Measurements from ENCODE around the gene SURF1.
A peak's percentile ranks its signal among the peaks of the same experiment; 100 is the strongest.
"Not testable (repeated sequence)": the region's sequence is repeated elsewhere in the genome, so short reads cannot be mapped to it uniquely, and the experiment has no call there.

Gene SURF1

DNA sequence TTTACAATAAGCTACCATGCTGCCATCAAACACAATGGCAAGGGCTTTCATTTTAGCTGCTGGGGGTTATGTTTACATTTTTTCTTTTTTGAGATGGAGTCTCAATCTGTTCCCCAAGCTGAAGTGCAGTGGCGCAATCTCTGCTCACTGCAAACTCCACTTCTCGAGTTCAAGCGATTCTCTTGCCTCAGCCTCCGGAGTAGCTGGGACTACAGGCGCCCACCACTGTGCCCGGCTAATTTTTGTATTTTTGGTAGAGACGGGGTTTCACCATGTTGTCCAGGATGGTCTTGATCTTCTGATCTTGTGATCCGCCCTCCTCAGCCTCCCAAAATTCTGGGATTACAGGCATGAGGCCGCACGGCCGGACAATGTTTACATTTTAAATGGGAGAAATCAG is 21.4 kb downstream of the SURF1 start:
- H3K4me1 Mint-ChIP-seq = peaks cover 41% of the 10 kb centered on the region
- H3K9me3 Mint-ChIP-seq, H3K27me3 Mint-ChIP-seq, ATAC-seq, DNase-seq: not testable (repeated sequence)
- peak overlapping the region; percentile 95 for H3K4me3 Mint-ChIP-seq
- peaks cover 61% of the 10 kb centered on the region for H3K36me3 Mint-ChIP-seq (ENCODE audit: low read depth)
- peak overlapping the region; percentile 95 for H3K27ac Mint-ChIP-seq

- no peaks in the 10 kb centered on the region for H3K27me3 Mint-ChIP-seq
- peak overlapping the region; percentile 95 for H3K4me3 Mint-ChIP-seq
- peak overlapping the region; percentile 95 for H3K27ac Mint-ChIP-seq
- DNase-seq (no peak), ATAC-seq (no peak)
- H3K4me1 Mint-ChIP-seq = peaks cover 36% of the 10 kb centered on the region
- H3K36me3 Mint-ChIP-seq (ENCODE audit: low read depth) = peaks cover 57% of the 10 kb centered on the region
- H3K9me3 Mint-ChIP-seq = no peaks in the 10 kb centered on the region
Observed at GRCh38 chr9:133334161-133334560, 22.1 kb downstream of the SURF1 start.

DNA sequence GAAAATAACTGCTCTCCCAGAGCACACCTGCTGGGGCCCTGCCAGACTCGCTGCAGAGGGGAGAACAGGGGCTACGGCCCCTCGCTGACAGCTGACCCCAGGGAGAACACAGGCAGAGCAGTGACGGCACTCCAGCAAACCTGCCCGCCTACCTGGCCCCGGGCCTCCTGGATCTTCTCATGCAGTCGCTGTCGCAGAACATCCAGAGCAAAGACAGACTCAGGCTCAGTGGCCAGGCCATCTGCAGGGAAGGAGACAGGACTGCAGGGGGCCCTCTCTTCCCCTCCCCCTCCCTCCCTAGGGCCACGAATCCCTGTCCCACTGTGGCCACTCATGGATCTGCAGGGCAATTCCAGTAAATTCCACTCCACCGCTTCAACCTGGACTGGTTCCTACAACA is 22.7 kb downstream of the SURF1 start:
- Mint-ChIP-seq H3K9me3 (no peaks in the 10 kb centered on the region), H3K4me1 (peaks cover 36% of the 10 kb centered on the region), H3K36me3 (ENCODE audit: low read depth) (peaks cover 56% of the 10 kb centered on the region), H3K4me3 (peak overlapping the region; percentile 95), H3K27me3 (no peaks in the 10 kb centered on the region), H3K27ac (peak overlapping the region; percentile 95)
- DNase-seq (no peak), ATAC-seq (no peak)

DNA sequence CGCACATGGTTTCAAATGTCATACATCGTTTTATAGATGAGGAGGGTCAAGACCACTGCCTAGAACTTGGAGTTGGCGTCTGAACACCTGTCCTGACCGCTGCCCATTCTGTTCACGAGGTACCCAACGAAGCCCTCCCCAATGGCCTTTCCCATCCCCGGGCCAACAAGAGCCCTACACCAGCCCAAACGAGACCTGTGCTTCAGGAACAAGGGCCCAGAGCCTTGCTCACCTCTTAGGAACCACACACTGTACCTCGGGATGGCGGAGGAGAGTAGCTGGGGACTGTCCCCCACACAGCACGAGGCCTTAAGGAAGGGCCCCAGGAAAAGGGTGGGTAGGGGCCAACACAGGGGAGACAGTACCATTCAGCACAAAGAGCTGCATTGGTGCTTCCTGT is 23.3 kb downstream of the SURF1 start:
- H3K27ac Mint-ChIP-seq = no peak overlapping the region
- DNase-seq (no peak), ATAC-seq (no peak)
- H3K4me1 Mint-ChIP-seq = peaks cover 36% of the 10 kb centered on the region
- H3K9me3 Mint-ChIP-seq = no peaks in the 10 kb centered on the region
- no peaks in the 10 kb centered on the region for H3K27me3 Mint-ChIP-seq
- no peak overlapping the region for H3K4me3 Mint-ChIP-seq
- H3K36me3 Mint-ChIP-seq (ENCODE audit: low read depth) = peaks cover 55% of the 10 kb centered on the region

- H3K36me3 Mint-ChIP-seq (ENCODE audit: low read depth) = peaks cover 52% of the 10 kb centered on the region
- no peaks in the 10 kb centered on the region for H3K9me3 Mint-ChIP-seq
- H3K27ac Mint-ChIP-seq = no peak overlapping the region
- no peak for DNase-seq
- no peaks in the 10 kb centered on the region for H3K27me3 Mint-ChIP-seq
- H3K4me3 Mint-ChIP-seq = no peak overlapping the region
- peaks cover 34% of the 10 kb centered on the region for H3K4me1 Mint-ChIP-seq
- no peak for ATAC-seq
Observed at GRCh38 chr9:133332381-133332730, 23.9 kb downstream of the SURF1 start.

- peaks cover 29% of the 10 kb centered on the region for H3K4me1 Mint-ChIP-seq
- peaks cover 52% of the 10 kb centered on the region for H3K36me3 Mint-ChIP-seq (ENCODE audit: low read depth)
- H3K9me3 Mint-ChIP-seq = no peaks in the 10 kb centered on the region
- DNase-seq (no peak), ATAC-seq (no peak)
- no peak overlapping the region for H3K4me3 Mint-ChIP-seq
- H3K27ac Mint-ChIP-seq = no peak overlapping the region
- no peaks in the 10 kb centered on the region for H3K27me3 Mint-ChIP-seq
Observed at GRCh38 chr9:133331641-133332380, 24.5 kb downstream of the SURF1 start.

- Mint-ChIP-seq H3K27me3 (no peaks in the 10 kb centered on the region), H3K36me3 (ENCODE audit: low read depth) (peaks cover 47% of the 10 kb centered on the region), H3K27ac (peak overlapping the region; percentile 0), H3K9me3 (no peaks in the 10 kb centered on the region), H3K4me3 (no peak overlapping the region), H3K4me1 (peaks cover 23% of the 10 kb centered on the region)
- DNase-seq = no peak
- no peak for ATAC-seq
Observed at GRCh38 chr9:133331221-133331620, 25.1 kb downstream of the SURF1 start.

GRCh38 chr9:133329306-133330156 is 26.8 kb downstream of the SURF1 start:
- H3K4me3 Mint-ChIP-seq, ATAC-seq, DNase-seq, H3K27ac Mint-ChIP-seq, H3K27me3 Mint-ChIP-seq, H3K9me3 Mint-ChIP-seq: not testable (repeated sequence)
- peaks cover 35% of the 10 kb centered on the region for H3K36me3 Mint-ChIP-seq (ENCODE audit: low read depth)
- peaks cover 15% of the 10 kb centered on the region for H3K4me1 Mint-ChIP-seq

GRCh38 chr9:133327834-133328484 is 28.3 kb downstream of the SURF1 start:
- Mint-ChIP-seq H3K9me3 (no peaks in the 10 kb centered on the region), H3K27me3 (no peaks in the 10 kb centered on the region), H3K4me3 (no peak overlapping the region), H3K27ac (no peak overlapping the region), H3K4me1 (peaks cover 6% of the 10 kb centered on the region), H3K36me3 (ENCODE audit: low read depth) (peaks cover 26% of the 10 kb centered on the region)
- DNase-seq (no peak), ATAC-seq (no peak)

- H3K36me3 Mint-ChIP-seq (ENCODE audit: low read depth) = peaks cover 16% of the 10 kb centered on the region
- DNase-seq, H3K4me3 Mint-ChIP-seq, H3K27ac Mint-ChIP-seq, ATAC-seq, H3K27me3 Mint-ChIP-seq, H3K4me1 Mint-ChIP-seq, H3K9me3 Mint-ChIP-seq: not testable (repeated sequence)
Observed at GRCh38 chr9:133327021-133327420, 29.3 kb downstream of the SURF1 start.

- Mint-ChIP-seq H3K27ac (no peak overlapping the region), H3K27me3 (no peaks in the 10 kb centered on the region), H3K4me3 (no peak overlapping the region), H3K4me1 (no peaks in the 10 kb centered on the region), H3K9me3 (no peaks in the 10 kb centered on the region), H3K36me3 (ENCODE audit: low read depth) (peaks cover 3% of the 10 kb centered on the region)
- DNase-seq (no peak), ATAC-seq (no peak)
Observed at GRCh38 chr9:133323991-133324703, 32.1 kb downstream of the SURF1 start.

DNA sequence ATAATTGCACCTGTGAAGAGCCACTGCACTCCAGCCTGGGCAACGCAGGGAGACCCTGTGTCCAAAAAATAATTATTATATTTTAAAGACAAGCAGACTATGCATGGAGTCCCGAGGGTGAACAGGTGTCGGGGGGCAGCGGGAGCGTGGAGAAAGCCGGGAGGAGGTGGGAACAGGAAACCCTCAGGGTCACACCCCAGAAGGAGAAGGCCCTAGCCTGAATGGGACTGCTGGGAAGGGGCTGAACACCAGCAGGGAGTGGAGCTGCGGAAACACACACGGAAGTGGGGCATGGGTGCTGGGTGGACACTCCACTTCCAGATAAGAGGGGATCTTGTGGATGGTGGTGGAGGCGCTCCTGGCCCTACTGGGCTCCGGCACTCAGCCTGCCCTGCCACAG is 33.1 kb downstream of the SURF1 start:
- ATAC-seq (no peak), DNase-seq (no peak)
- Mint-ChIP-seq H3K4me1 (no peaks in the 10 kb centered on the region), H3K4me3 (no peak overlapping the region), H3K9me3 (no peaks in the 10 kb centered on the region), H3K36me3 (ENCODE audit: low read depth) (no peaks in the 10 kb centered on the region), H3K27me3 (no peaks in the 10 kb centered on the region), H3K27ac (no peak overlapping the region)

GRCh38 chr9:133322701-133323100 is 33.6 kb downstream of the SURF1 start:
- no peaks in the 10 kb centered on the region for H3K9me3 Mint-ChIP-seq
- no peak overlapping the region for H3K4me3 Mint-ChIP-seq
- DNase-seq (no peak), ATAC-seq (no peak)
- no peaks in the 10 kb centered on the region for H3K27me3 Mint-ChIP-seq
- H3K27ac Mint-ChIP-seq = no peak overlapping the region
- no peaks in the 10 kb centered on the region for H3K4me1 Mint-ChIP-seq
- no peaks in the 10 kb centered on the region for H3K36me3 Mint-ChIP-seq (ENCODE audit: low read depth)

GRCh38 chr9:133321411-133321935 is 34.8 kb downstream of the SURF1 start:
- no peak overlapping the region for H3K4me3 Mint-ChIP-seq
- H3K9me3 Mint-ChIP-seq = no peaks in the 10 kb centered on the region
- H3K27me3 Mint-ChIP-seq = no peaks in the 10 kb centered on the region
- H3K36me3 Mint-ChIP-seq (ENCODE audit: low read depth) = no peaks in the 10 kb centered on the region
- DNase-seq = no peak
- H3K27ac Mint-ChIP-seq = no peak overlapping the region
- no peak for ATAC-seq
- H3K4me1 Mint-ChIP-seq = no peaks in the 10 kb centered on the region
